Activated CD4-positive, CD25-positive, alpha-beta regulatory T cell (primary cell): ENCODE measurements around the gene C6orf62.
"Not testable (repeated sequence)": the region's sequence is repeated elsewhere in the genome, so short reads cannot be mapped to it uniquely, and the experiment has no call there.

Experiments used
- DNase-seq, 4 experiments: peaks; one replicate each; lab custom pipeline; 2025; lab: John Stamatoyannopoulos, UW

Gene C6orf62

GRCh38 chr6:24699521-24700359 lies 19.2 kb downstream of the C6orf62 start:
- DNase-seq = no peak

DNA sequence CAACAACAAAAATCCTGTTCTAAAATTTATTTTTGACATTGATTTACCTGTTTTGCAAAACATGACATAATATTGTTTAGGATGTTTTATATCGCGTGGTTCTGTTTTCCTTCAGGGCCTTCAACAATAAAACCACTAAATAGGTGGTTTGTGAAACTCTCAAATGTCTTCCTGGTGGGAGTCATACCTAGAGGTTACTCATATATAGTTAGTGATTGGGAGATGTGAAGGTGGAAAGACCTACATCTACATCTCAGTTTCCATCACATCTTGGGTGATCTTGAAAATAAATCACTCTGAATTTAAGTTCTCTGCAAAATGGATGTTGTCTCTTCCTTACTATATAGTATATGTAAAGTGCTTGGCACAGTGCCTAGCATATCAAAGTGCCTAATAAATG lies 22.9 kb downstream of the C6orf62 start:
- DNase-seq = no peak

DNA sequence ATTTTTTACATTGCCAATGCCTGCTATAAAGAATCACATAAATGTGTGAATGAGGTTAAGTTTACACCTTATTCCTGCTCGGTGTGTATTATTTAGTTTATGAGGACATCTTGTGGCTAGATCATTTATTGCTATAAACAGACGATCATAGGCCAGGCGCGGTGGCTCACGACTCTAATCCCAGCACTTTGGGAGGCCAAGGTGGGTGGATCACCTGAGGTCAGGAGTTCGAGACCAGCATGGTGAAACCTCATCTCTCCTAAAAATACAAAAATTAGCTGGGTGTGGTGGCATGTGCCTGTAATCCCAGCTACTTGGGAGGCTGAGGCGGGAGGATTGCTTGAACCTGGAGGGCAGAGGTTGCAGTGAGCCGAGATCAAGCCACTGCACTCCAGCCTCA lies 23.3 kb downstream of the C6orf62 start:
- DNase-seq = not testable (repeated sequence)

GRCh38 chr6:24694198-24694597 lies 24.8 kb downstream of the C6orf62 start:
- DNase-seq = no peak

- DNase-seq = no peak
Observed at GRCh38 chr6:24692848-24693592, 25.9 kb downstream of the C6orf62 start.

DNA sequence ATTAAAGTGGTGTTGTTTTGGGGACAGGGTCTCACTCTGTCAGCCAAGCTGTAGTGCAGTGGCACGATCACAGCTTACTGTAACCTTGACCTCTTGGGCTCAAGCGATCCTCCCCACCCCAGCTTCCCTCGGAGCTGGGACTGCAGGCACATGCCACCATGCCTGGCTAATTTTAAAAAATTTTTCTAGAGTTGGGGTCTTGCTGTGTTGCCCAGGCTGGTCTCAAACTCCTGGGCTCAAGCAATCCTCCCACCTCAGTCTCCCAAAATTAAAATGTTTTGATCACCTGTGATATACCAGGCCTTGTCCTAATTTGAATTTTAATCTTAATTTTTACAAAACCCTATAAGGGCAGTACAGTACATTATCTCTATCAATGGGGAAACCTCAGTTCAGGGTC lies 26.5 kb downstream of the C6orf62 start:
- no peak for DNase-seq

DNA sequence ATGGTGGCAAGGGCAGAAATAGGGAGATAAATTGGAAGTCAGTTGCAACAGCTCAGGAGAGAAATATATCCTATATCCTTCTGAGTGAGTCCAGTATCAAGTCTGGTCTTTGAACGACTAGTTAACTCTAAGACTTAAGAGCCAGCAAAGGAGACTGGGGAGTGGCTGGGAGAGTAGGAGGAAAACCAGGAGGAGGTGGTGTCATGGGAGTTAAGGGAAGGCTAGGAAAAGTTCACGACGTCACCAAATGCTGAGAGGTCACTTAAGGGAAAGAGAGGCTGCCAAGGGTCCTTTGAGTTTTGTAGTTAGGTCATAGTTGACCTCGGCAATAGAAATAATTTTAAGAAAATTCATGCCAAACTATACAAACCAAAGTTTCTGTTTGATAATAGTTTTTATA lies 27.0 kb downstream of the C6orf62 start:
- DNase-seq = no peak

DNA sequence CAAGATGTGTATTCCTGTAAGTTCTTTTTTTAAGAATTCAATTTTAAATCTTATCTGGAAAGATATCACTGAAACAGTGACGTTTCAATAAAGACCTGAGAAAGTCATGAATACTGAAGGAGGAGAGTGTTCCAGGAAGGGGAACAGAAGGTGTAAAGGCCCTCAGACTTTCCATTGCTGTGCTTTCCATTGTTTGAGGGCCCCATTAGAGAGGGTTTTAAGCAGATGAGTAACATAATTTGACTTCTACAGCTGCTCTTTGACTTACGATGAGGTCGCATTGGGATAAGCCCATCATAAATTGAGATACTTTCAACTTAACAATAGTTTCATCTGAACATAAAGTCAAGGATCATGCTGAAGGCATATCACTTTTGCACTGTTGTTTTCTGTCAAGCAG lies 27.4 kb downstream of the C6orf62 start:
- DNase-seq = no peak

DNA sequence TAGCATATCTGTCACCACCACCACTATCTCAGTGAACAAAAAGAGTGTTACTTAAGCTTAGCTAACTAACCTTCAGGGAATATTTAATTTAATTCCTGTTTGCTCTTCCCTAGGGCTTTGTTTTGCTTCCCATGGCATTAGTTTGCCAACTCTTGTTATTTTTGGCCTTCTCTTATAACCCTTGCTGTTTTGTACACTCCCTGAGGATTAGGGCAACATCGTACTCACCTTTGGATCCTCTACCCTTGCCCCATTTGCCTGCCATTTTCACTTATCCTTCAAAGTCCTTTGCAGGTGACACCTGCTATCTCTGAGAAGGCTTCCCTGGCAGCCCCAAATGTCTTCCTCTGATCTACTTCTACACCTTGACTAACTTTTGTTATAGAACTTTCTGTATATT lies 28.4 kb downstream of the C6orf62 start:
- no peak for DNase-seq

- DNase-seq = no peak
Observed at GRCh38 chr6:24689964-24690363, 29.0 kb downstream of the C6orf62 start.

DNA sequence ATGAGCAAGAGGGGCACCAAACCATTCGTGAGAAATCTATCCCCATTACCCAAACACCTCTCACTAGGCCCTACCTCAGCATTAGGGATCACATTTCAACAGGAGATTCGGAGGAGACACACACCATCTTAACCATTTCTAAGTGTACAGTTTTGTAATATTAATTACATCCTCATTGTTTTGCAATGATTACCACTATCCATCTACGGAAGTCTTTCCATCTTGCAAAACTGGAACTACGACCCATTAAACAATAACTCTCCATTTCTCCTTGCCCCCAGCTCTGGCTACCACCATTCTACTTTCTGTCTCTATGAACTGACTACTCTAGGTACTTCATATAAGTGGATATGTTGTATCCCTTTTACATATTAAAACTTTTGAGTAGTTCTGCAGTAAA lies 32.0 kb downstream of the C6orf62 start:
- DNase-seq = no peak

GRCh38 chr6:24686408-24686807 lies 32.5 kb downstream of the C6orf62 start:
- DNase-seq = no peak

DNA sequence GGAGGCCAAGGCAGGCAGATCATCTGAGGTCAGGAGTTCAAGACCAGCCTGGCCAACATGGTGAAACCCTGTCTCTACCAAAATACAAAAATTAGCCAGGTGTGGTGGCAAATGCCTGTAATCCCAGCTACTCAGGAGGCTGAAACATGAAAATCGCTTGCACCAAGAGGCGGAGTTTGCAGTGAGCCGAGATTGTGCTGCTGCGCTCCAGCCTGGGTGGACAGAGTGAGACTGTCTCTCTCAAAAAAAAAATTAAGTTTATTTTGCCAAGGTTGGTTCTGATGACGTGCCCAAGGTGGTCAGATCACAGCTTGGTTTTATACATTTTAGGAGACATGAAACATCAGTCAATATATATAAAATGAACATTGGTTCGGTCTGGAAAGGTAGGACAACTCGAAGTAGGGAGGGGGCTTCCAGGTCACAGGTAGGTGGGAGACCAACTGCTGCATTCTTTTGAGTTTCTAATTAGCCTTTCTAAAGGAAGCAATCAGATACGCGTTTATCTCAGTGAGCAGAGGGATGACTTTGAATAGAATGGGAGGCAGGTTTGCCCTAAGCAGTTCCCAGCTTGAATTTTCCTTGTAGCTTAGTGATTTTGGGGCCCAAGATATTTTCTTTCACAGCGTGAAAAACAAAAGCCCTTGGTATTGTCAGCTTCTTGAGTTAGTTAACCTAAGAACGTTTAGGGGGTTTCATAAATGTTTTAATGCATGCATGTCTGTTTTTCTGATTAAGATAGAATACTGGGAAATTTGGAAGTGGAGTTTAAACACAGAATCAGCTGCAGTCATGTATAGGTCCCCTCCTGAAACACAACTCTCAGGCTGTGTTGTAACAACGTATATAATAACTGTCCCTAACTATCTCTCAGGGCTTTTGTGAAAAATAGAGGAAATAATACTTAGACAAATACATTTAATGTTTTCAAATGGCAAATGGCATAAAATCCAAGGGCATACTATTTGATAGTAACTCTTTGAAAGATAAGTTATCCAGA lies 35.4 kb downstream of the C6orf62 start:
- DNase-seq = no peak

DNA sequence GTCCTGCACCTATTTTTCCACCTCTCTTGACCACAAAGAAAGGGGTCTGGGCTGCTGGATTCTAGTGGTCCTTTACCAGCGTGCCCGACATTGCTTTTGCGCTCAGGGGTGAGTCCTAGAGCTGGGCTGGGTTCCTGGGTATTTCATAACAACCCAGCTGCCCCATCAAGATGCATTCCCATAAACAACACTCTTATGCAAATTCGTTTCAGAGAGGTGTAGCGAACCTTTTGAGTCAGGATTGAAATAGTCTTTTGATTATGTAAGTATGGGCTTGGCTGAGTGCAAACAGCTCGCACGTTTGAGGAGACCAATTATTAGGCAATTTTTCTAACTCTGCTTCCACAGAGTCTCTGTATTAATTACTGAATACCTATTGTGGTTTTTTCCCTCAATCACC lies 38.4 kb downstream of the C6orf62 start:
- no peak for DNase-seq

DNA sequence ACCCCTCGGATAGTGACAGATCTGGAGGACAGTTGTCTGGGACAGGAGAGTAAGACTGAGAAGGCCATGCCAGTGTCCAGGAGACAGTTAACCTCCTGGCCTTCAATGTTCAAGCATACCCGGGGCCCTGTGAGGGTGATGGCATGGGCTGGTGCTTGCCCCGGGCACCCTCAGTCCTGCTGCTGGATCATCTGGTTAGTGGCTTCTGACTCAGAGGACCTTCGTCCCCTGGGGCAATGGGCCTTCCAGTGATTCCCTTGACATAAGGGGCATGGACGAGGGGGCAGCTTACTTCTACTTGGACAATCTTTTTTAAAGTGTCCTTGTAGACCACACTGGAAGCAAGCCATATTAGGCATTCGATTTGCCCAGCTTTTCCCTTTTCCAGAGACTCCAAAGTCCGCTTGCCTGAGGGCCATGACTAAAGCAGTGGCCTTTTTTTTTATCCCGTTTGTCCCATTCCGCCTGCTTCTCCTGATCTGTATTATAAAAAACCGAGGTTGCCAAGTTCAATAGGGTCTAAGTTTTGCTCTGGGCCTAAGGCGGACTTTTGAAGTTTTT lies 40.1 kb downstream of the C6orf62 start:
- not testable (repeated sequence) for DNase-seq

DNA sequence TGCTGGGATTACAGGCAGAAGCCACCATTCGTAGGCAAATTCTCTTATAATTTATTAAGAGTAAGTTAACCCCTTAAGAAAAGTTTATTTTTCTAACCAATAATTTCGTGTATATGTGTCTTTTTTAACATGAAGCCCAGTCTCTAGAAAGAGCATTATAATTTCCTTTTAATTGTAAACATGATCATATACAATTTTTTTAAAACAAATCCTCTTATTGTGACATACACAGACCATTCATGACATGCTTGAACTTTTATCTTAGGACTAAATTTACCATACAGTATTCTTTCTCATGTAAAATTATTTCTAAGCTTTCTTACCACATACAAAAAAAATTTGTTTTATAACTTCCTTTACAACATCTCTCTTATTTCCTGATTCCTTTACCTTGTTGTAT lies 45.3 kb downstream of the C6orf62 start:
- DNase-seq = no peak

- no peak for DNase-seq
Observed at GRCh38 chr6:24672620-24673182, 46.3 kb downstream of the C6orf62 start.

GRCh38 chr6:24671077-24671476 lies 47.9 kb downstream of the C6orf62 start:
- DNase-seq = not testable (repeated sequence)

DNA sequence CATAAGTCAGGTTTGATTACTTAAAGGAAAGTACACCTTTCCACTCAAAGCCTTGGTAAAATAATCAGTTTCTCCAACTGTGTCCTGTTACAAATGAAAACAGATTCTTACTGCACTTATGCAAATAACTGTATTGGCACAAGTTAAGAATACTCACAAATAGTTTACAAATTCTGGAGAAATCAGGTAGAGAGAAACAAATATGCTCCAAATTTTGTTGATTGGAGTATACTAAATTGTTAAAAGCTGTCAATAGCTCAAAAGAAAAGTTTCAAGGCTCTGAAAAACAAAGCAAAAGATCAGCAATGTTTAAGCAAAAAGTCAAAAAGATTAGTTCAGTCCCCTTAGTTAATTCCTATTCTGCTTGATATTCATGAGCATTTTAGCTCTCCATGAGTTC lies 48.5 kb downstream of the C6orf62 start:
- not testable (repeated sequence) for DNase-seq

GRCh38 chr6:24668997-24669361 lies 50.0 kb downstream of the C6orf62 start:
- DNase-seq = no peak
